Measurements from ENCODE around the gene CCDC15.

Gene CCDC15

GRCh38 chr11:124953753-124954589, at the start of gene CCDC15:
CCDC15 (plus strand) TSS chr11:124954202; CDS start chr11:124954733, 531 bp downstream.
- peak; percentile 96 for DNase-seq

GRCh38 chr11:124915541-124916369, 38.2 kb upstream of the CCDC15 start:
- no peak for DNase-seq

GRCh38 chr11:124916370-124916710, 37.7 kb upstream of the CCDC15 start:
- DNase-seq = no peak

GRCh38 chr11:124917115-124917637, 36.8 kb upstream of the CCDC15 start:
- no peak for DNase-seq

- no peak for DNase-seq
Measured at GRCh38 chr11:124918950-124919349, 35.1 kb upstream of the CCDC15 start, which contains the start of gene HEPN1. HEPN1 (plus strand) TSS chr11:124919250.

GRCh38 chr11:124919898-124920297, 34.1 kb upstream of the CCDC15 start:
- no peak for DNase-seq

GRCh38 chr11:124920356-124920755, 33.6 kb upstream of the CCDC15 start:
- DNase-seq = no peak

GRCh38 chr11:124920870-124921609, 33.0 kb upstream of the CCDC15 start:
- peak; percentile 93 for DNase-seq

- DNase-seq = no peak
Measured at GRCh38 chr11:124922831-124923230, 31.2 kb upstream of the CCDC15 start.

- DNase-seq = no peak
Measured at GRCh38 chr11:124923296-124923695, 30.7 kb upstream of the CCDC15 start.

- no peak for DNase-seq
Measured at GRCh38 chr11:124928942-124929665, 24.9 kb upstream of the CCDC15 start.

GRCh38 chr11:124930799-124931198, 23.2 kb upstream of the CCDC15 start:
- no peak for DNase-seq

- no peak for DNase-seq
Measured at GRCh38 chr11:124934862-124935547, 19.0 kb upstream of the CCDC15 start.

GRCh38 chr11:124935548-124936514, 18.2 kb upstream of the CCDC15 start, which contains the start of gene HEPACAM:
HEPACAM (minus strand) TSS chr11:124936047; CDS start chr11:124936006, 41 bp downstream.
- DNase-seq = no peak

GRCh38 chr11:124937336-124937935, 16.6 kb upstream of the CCDC15 start:
- no peak for DNase-seq

GRCh38 chr11:124938206-124938765, 15.7 kb upstream of the CCDC15 start:
- DNase-seq = no peak

- no peak for DNase-seq
Measured at GRCh38 chr11:124938970-124939369, 15.0 kb upstream of the CCDC15 start.

- DNase-seq = no peak
Measured at GRCh38 chr11:124941703-124942102, 12.3 kb upstream of the CCDC15 start.

- DNase-seq = no peak
Measured at GRCh38 chr11:124942466-124943253, 11.3 kb upstream of the CCDC15 start.

Data from activated CD8-positive, alpha-beta memory T cell treated with anti-CD3 and anti-CD28 coated beads for 24 hours (primary cell).